Measurements from ENCODE around the gene SCN10A.
A peak's percentile ranks its signal among the peaks of the same experiment; 100 is the strongest.

Gene SCN10A

GRCh38 chr3:38651153-38651789 is 164.7 kb downstream of the SCN10A start:
- peak; percentile 31 for DNase-seq (ENCODE audit: low read depth)

GRCh38 chr3:38650248-38650951 is 165.6 kb downstream of the SCN10A start:
- DNase-seq (ENCODE audit: low read depth), result no peak

GRCh38 chr3:38649500-38650247 is 166.3 kb downstream of the SCN10A start, which contains the start of gene SCN5A:
Gene SCN5A (minus strand): TSS chr3:38649687. CDS start chr3:38633307, 16,380 bp downstream.
- peak; percentile 30 for DNase-seq (ENCODE audit: low read depth)

GRCh38 chr3:38648659-38649499 is 167.1 kb downstream of the SCN10A start:
- no peak for DNase-seq (ENCODE audit: low read depth)

GRCh38 chr3:38648024-38648658 is 167.9 kb downstream of the SCN10A start:
- DNase-seq (ENCODE audit: low read depth), result no peak

GRCh38 chr3:38647217-38647970 is 168.6 kb downstream of the SCN10A start:
- DNase-seq (ENCODE audit: low read depth), result no peak
